Fibroblast of mammary gland (primary cell): Measurements from ENCODE around the gene DPP7.
"Not testable (repeated sequence)": the region's sequence is repeated elsewhere in the genome, so short reads cannot be mapped to it uniquely, and the experiment has no call there.

ENCODE experiments used
- DNase-seq: peaks from one replicate; pipeline ENCODE4 v3.0.0-alpha.2; 2010; ENCODE audit warnings: low read depth
- H3K4me3 ChIP-seq: 2 replicates; pipeline ENCODE4 v1.5.1; 2011; ENCODE audit warnings: low read depth, mild to moderate bottlenecking, low read length, moderate library complexity; ENCODE audit not compliant: control insufficient read depth
- CTCF ChIP-seq: conservative IDR thresholded peaks from 2 replicates; pipeline ENCODE4 v1.5.1; 2011; ENCODE audit warnings: low read depth, low read length, inconsistent platforms; ENCODE audit not compliant: control insufficient read depth, insufficient read depth

Gene DPP7

DNA sequence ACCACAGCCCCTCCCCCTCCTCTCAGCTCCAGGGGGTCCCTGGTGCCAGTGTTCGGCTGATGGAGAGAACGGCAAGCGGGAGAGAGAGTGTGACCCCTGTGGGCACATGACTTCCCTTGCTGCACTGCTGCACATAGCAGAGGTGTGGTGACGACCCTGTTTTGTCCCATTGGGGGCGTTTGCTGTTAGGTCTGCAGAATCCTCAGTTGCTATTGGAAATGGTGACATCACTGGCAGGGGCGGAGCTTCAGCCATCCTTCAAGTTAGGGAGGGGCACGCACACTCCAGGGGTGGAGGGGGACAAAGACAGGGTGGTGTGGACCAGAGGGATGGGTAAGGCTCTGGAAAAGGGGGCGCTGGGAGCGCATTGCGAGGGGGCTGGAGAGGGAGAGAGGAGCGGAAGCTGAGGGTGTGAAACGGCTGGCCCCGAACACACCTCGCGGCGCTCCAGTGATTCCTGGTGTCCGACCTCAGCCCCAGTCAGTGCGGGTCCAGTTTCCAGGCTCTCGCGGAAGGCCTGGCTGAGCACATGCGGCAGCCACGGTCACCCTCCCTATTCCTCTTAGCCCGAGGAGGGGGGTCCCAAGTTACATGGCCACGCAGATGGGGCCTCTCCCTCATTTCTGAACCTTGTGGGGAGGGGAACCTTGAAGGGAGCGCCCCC, 23.7 kb upstream of the DPP7 start:
- H3K4me3 ChIP-seq = no peak overlapping the region
- no peak for TF ChIP-seq CTCF
- no peak for DNase-seq

GRCh38 chr9:137136881-137137607, 22.5 kb upstream of the DPP7 start:
- H3K4me3 ChIP-seq = no peak overlapping the region
- DNase-seq = no peak
- no peak for TF ChIP-seq CTCF

DNA sequence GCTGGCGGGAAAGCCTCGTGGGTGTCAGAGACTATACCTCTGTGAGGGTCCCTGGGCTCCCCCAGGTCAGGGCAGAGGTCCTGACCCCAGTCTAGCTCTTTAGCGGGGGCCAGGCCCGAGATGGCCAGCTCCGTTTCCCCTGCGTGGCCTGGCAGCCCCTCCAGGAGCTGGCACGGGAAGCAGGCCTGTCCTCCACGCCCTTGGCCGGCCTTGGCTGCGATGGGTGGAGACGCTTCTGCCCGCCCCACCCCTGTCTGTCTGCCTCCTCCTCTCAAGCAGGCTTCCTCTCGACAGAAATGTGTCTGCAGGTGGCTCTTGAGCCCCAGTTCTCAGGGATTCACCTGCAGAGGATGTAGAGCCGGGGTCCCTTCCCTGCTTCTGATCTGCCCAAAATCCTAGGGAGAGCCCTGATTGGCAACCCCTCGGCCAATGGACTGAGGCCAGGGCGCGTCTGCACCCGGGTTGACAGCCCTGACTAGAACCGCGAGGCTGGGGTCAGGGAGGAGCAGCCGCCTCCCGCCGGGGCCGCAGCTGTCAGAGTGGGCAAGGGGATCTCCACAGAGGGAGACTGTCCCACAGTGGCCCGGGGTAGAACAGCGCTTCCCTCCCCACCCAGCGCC, 21.8 kb upstream of the DPP7 start:
- no peak for DNase-seq
- TF ChIP-seq CTCF = no peak
- no peak overlapping the region for H3K4me3 ChIP-seq

DNA sequence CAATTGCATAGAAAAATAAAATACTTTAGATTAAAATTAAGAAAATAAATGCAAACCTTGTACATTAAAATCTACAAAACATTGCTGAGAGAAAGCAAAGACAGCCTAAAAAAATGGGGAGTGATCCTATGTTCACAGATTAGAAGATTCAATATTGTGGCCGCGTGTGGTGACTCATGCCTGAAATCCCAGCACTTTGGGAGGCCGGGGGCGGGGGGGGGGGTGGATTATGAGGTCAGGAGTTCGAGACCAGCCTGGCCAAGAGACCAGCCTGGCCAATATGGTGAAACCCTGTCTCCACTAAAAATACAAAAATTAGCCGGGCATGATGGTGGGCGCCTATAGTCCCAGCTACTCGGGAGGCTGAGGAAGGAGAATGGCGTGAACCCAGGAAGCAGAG, 20.6 kb upstream of the DPP7 start:
- not testable (repeated sequence) for H3K4me3 ChIP-seq, DNase-seq

- H3K4me3 ChIP-seq = no peak overlapping the region
- no peak for TF ChIP-seq CTCF
- no peak for DNase-seq
These were observed 19.7 kb upstream of the DPP7 start for GRCh38 chr9:137134191-137134590.

- peak; percentile 20 for DNase-seq
- H3K4me3 ChIP-seq = peak overlapping the region; percentile 72
- TF ChIP-seq CTCF = no peak
These were observed 15.7 kb upstream of the DPP7 start for GRCh38 chr9:137130176-137130755.

DNA sequence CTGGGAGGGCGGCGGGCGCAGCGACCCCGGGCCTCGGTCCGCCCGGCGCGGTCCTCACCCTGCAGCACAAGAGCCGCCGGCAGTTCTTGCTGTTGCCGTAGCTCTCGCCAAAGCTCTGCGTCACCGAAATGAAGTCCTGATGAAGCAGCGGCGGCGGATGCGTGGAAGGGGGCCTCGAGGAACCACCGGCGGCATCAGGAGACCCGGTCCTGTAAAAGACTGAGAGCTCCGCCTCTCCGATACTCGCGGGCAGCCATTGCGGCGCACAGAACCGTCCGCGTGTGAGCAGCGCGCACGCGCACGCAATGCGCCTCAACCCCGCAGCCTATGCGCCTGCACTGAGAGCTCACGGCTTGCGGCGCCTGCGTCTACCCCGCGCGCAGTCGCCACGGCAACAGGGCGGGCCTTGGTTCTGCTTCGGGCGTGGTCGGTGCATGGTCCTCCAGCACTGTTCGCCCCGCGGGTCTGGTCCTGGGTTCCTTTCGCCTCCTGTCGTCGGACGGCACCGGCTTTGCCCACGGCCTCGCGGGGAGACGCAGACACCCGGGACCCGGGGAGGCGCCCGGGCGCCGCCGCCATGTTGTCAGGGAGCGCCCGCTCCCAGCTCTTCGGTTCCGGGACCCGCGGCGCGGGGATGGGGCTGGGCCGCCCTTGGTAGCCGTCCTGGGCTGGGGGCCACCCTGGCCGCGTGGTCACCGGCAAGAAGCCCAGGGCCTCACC, 15.1 kb upstream of the DPP7 start:
- TF ChIP-seq CTCF = no peak
- H3K4me3 ChIP-seq = peak overlapping the region; percentile 72
- DNase-seq = peak; percentile 91
